Stimulated activated naive B cell treated with anti-CD40 and anti-IgM and Interleukin-4, amounts not matched to agents 10 μg/mL and 1 μg/mL and 100 μg/mL, for 72 hours (primary cell): ENCODE results near the gene BMP8A.
"Not testable (repeated sequence)": the region's sequence is repeated elsewhere in the genome, so short reads cannot be mapped to it uniquely, and the experiment has no call there.

Source experiments
- ATAC-seq, 2 donors: fragments of 150-1000 bp; cut with Tn5 transposase; replicated peaks; 2 replicates each; pipeline ENCODE4 v1.10.0; 2021; ENCODE audit warnings: moderate library complexity in 1 of 2
- DNase-seq: peaks from one replicate; pipeline ENCODE4 v3.0.0; 2021
- H3K27ac Mint-ChIP-seq: one replicate; pipeline ENCODE4 v1.8.0; 2022; ENCODE audit warnings: mild to moderate bottlenecking, mixed read lengths
- H3K27me3 Mint-ChIP-seq, 2 donors: one replicate each; pipeline ENCODE4 v1.8.0; 2022; ENCODE audit warnings: mixed read lengths in 2 of 2
- H3K36me3 Mint-ChIP-seq, 2 donors: one replicate each; pipeline ENCODE4 v1.8.0; 2022; ENCODE audit warnings: mixed read lengths in 2 of 2, mild to moderate bottlenecking in 1 of 2
- H3K4me1 Mint-ChIP-seq, 2 donors: one replicate each; pipeline ENCODE4 v1.8.0; 2022; ENCODE audit warnings: mixed read lengths in 2 of 2, mild to moderate bottlenecking in 1 of 2
- H3K4me3 Mint-ChIP-seq, 2 donors: one replicate each; pipeline ENCODE4 v1.8.0; 2022; ENCODE audit warnings: mild to moderate bottlenecking in 2 of 2, mixed read lengths in 2 of 2, moderate library complexity in 1 of 2
- H3K9me3 Mint-ChIP-seq, 2 donors: one replicate each; pipeline ENCODE4 v1.8.0; 2022; ENCODE audit warnings: mixed read lengths in 2 of 2, mild to moderate bottlenecking in 1 of 2

BMP8A gene

GRCh38 chr1:39491146-39491921 is at the start of gene BMP8A:
BMP8A (plus strand) TSS chr1:39491636; CDS start chr1:39491992, 356 bp downstream.
- DNase-seq (peak; percentile 52), ATAC-seq (peak; percentile 81 to 88)
- Mint-ChIP-seq H3K27ac (peak within 1 kb of the TSS; percentile 95), H3K4me1 (peaks cover 3 to 26% of the 10 kb centered on the region in 2 donors), H3K9me3 (no peaks in the 10 kb centered on the region), H3K4me3 (peak within 1 kb of the TSS; percentile 74 to 78), H3K27me3 (peaks cover 25 to 29% of the 10 kb centered on the region in 2 donors), H3K36me3 (peaks cover 0 to 10% of the 10 kb centered on the region in 2 donors)

- no peak for ATAC-seq
- peaks cover 40 to 57% of the 10 kb centered on the region in 2 donors for H3K36me3 Mint-ChIP-seq
- no peak overlapping the region for H3K4me3 Mint-ChIP-seq
- H3K4me1 Mint-ChIP-seq, result peaks cover 0 to 2% of the 10 kb centered on the region in 2 donors
- no peaks in the 10 kb centered on the region for H3K27me3 Mint-ChIP-seq
- H3K27ac Mint-ChIP-seq, result no peak overlapping the region
- H3K9me3 Mint-ChIP-seq, result no peaks in the 10 kb centered on the region
- DNase-seq, result no peak
These were observed 49.6 kb upstream of the BMP8A start for GRCh38 chr1:39441797-39442196.

GRCh38 chr1:39445573-39445972 is 45.9 kb upstream of the BMP8A start:
- no peak for ATAC-seq
- H3K36me3 Mint-ChIP-seq, result peaks cover 41 to 62% of the 10 kb centered on the region in 2 donors
- no peaks in the 10 kb centered on the region for H3K27me3 Mint-ChIP-seq
- no peaks in the 10 kb centered on the region for H3K4me1 Mint-ChIP-seq
- no peaks in the 10 kb centered on the region for H3K9me3 Mint-ChIP-seq
- H3K4me3 Mint-ChIP-seq, result no peak overlapping the region
- peak overlapping the region; percentile 14 for H3K27ac Mint-ChIP-seq
- no peak for DNase-seq

- Mint-ChIP-seq H3K36me3 (peaks cover 45 to 67% of the 10 kb centered on the region in 2 donors), H3K4me1 (no peaks in the 10 kb centered on the region), H3K27ac (no peak overlapping the region), H3K4me3 (no peak overlapping the region), H3K27me3 (no peaks in the 10 kb centered on the region), H3K9me3 (no peaks in the 10 kb centered on the region)
- DNase-seq (no peak), ATAC-seq (no peak)
These were observed 44.4 kb upstream of the BMP8A start for GRCh38 chr1:39446986-39447567.

GRCh38 chr1:39450041-39450440 is 41.4 kb upstream of the BMP8A start:
- H3K36me3 Mint-ChIP-seq, result peaks cover 38 to 56% of the 10 kb centered on the region in 2 donors
- not testable (repeated sequence) for DNase-seq, H3K27me3 Mint-ChIP-seq, ATAC-seq, H3K27ac Mint-ChIP-seq, H3K4me1 Mint-ChIP-seq, H3K4me3 Mint-ChIP-seq, H3K9me3 Mint-ChIP-seq

- no peaks in the 10 kb centered on the region for H3K4me1 Mint-ChIP-seq
- H3K27me3 Mint-ChIP-seq, result no peaks in the 10 kb centered on the region
- DNase-seq, result no peak
- no peaks in the 10 kb centered on the region for H3K9me3 Mint-ChIP-seq
- peaks cover 40 to 53% of the 10 kb centered on the region in 2 donors for H3K36me3 Mint-ChIP-seq
- no peak for ATAC-seq
- no peak overlapping the region for H3K4me3 Mint-ChIP-seq
- peak overlapping the region; percentile 31 for H3K27ac Mint-ChIP-seq
These were observed 40.4 kb upstream of the BMP8A start for GRCh38 chr1:39450956-39451606.

GRCh38 chr1:39452081-39452480 is 39.4 kb upstream of the BMP8A start:
- H3K4me1 Mint-ChIP-seq, result no peaks in the 10 kb centered on the region
- ATAC-seq, result no peak
- H3K36me3 Mint-ChIP-seq, result peaks cover 47 to 60% of the 10 kb centered on the region in 2 donors
- H3K9me3 Mint-ChIP-seq, result no peaks in the 10 kb centered on the region
- no peak overlapping the region for H3K4me3 Mint-ChIP-seq
- peak overlapping the region; percentile 25 for H3K27ac Mint-ChIP-seq
- H3K27me3 Mint-ChIP-seq, result no peaks in the 10 kb centered on the region
- no peak for DNase-seq

- ATAC-seq (no peak), DNase-seq (no peak)
- no peaks in the 10 kb centered on the region for H3K4me1 Mint-ChIP-seq
- no peak overlapping the region for H3K4me3 Mint-ChIP-seq
- H3K27ac Mint-ChIP-seq, result no peak overlapping the region
- H3K36me3 Mint-ChIP-seq, result peaks cover 47 to 60% of the 10 kb centered on the region in 2 donors
- H3K27me3 Mint-ChIP-seq, result no peaks in the 10 kb centered on the region
- H3K9me3 Mint-ChIP-seq, result no peaks in the 10 kb centered on the region
These were observed 38.9 kb upstream of the BMP8A start for GRCh38 chr1:39452540-39452939.

GRCh38 chr1:39453603-39454002 is 37.8 kb upstream of the BMP8A start:
- Mint-ChIP-seq H3K4me3 (no peak overlapping the region), H3K36me3 (peaks cover 45 to 62% of the 10 kb centered on the region in 2 donors), H3K4me1 (no peaks in the 10 kb centered on the region), H3K27me3 (no peaks in the 10 kb centered on the region), H3K9me3 (no peaks in the 10 kb centered on the region), H3K27ac (no peak overlapping the region)
- DNase-seq (no peak), ATAC-seq (no peak)

GRCh38 chr1:39458991-39459390 is 32.4 kb upstream of the BMP8A start:
- DNase-seq, result no peak
- no peak overlapping the region for H3K4me3 Mint-ChIP-seq
- ATAC-seq, result no peak
- no peaks in the 10 kb centered on the region for H3K4me1 Mint-ChIP-seq
- no peak overlapping the region for H3K27ac Mint-ChIP-seq
- peaks cover 41 to 67% of the 10 kb centered on the region in 2 donors for H3K36me3 Mint-ChIP-seq
- no peaks in the 10 kb centered on the region for H3K9me3 Mint-ChIP-seq
- no peaks in the 10 kb centered on the region for H3K27me3 Mint-ChIP-seq

GRCh38 chr1:39462074-39462473 is 29.4 kb upstream of the BMP8A start:
- Mint-ChIP-seq H3K27me3 (no peaks in the 10 kb centered on the region), H3K4me1 (no peaks in the 10 kb centered on the region), H3K27ac (no peak overlapping the region), H3K4me3 (no peak overlapping the region), H3K36me3 (peaks cover 32 to 64% of the 10 kb centered on the region in 2 donors), H3K9me3 (no peaks in the 10 kb centered on the region)
- ATAC-seq, result no peak
- DNase-seq, result no peak

- H3K36me3 Mint-ChIP-seq, result peaks cover 30 to 48% of the 10 kb centered on the region in 2 donors
- DNase-seq (no peak), ATAC-seq (no peak)
- H3K4me3 Mint-ChIP-seq, result no peak overlapping the region
- H3K27me3 Mint-ChIP-seq, result no peaks in the 10 kb centered on the region
- peak overlapping the region; percentile 59 for H3K27ac Mint-ChIP-seq
- peaks cover 3 to 13% of the 10 kb centered on the region in 2 donors for H3K4me1 Mint-ChIP-seq
- H3K9me3 Mint-ChIP-seq, result no peaks in the 10 kb centered on the region
These were observed 24.9 kb upstream of the BMP8A start for GRCh38 chr1:39466413-39467107.

GRCh38 chr1:39467108-39467720 is 24.2 kb upstream of the BMP8A start:
- H3K9me3 Mint-ChIP-seq, H3K27ac Mint-ChIP-seq, H3K4me3 Mint-ChIP-seq, ATAC-seq, DNase-seq, H3K27me3 Mint-ChIP-seq: not testable (repeated sequence)
- Mint-ChIP-seq H3K4me1 (peaks cover 3 to 13% of the 10 kb centered on the region in 2 donors), H3K36me3 (peaks cover 25 to 42% of the 10 kb centered on the region in 2 donors)

- Mint-ChIP-seq H3K36me3 (peaks cover 26 to 46% of the 10 kb centered on the region in 2 donors), H3K27ac (peak overlapping the region; percentile 59), H3K9me3 (no peaks in the 10 kb centered on the region), H3K4me3 (no peak overlapping the region), H3K4me1 (peaks cover 3 to 13% of the 10 kb centered on the region in 2 donors), H3K27me3 (no peaks in the 10 kb centered on the region)
- ATAC-seq (no peak), DNase-seq (no peak)
These were observed 22.3 kb upstream of the BMP8A start for GRCh38 chr1:39469150-39469549.
